LNCAP (cell line): ENCODE results near the gene DKK2.

Source experiments
- TF ChIP-seq, protein P1 (sequence below): fragments of 450-650 bp; IDR thresholded peaks from 2 replicates; pipeline ENCODE4 v1.5.1; 2017; ENCODE audit warnings: mild to moderate bottlenecking

The DKK2 gene, protein sequence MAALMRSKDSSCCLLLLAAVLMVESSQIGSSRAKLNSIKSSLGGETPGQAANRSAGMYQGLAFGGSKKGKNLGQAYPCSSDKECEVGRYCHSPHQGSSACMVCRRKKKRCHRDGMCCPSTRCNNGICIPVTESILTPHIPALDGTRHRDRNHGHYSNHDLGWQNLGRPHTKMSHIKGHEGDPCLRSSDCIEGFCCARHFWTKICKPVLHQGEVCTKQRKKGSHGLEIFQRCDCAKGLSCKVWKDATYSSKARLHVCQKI

DNA sequence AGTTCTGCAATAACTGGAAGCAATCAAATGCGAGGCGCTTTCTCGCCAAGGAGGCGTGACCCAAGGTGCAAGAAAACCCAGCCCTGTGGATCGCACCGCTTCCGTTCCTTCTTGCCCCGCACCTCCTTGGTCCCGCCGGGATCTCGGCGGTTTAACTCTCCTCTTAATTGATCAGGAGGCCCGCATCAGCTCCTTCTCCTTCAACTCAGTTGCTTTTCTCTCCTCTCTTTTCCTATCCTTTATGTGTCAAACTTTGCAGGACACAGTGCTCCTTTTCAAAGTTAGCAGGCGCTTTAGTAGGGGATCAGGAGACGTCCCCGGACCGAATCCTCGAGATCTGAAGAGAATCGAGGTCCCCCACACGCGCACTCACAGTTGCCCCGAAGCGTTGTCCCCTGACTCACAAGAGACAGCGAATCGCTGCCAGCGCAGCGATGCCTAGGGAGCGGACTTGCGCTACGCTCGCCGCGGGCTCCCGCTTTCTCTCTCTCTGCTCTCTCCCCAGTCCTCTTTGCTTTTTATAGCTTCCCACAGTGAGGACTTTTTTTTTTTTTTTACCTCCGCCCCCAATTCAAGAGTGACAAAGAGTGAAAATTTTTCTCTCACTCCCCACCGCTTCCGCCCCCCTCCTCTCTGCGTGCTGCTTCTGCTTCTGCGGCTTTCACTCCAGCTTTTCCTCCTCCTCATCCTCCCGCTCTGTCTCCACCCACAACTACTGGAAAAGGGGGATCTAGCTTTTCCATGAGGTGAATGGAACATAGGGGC, at the start of gene DKK2:
Gene DKK2 (minus strand): TSS at position 495 of the 765 bp plus-strand sequence. CDS start 722 bp downstream, outside the sequence.
- TF ChIP-seq, protein P1, sequence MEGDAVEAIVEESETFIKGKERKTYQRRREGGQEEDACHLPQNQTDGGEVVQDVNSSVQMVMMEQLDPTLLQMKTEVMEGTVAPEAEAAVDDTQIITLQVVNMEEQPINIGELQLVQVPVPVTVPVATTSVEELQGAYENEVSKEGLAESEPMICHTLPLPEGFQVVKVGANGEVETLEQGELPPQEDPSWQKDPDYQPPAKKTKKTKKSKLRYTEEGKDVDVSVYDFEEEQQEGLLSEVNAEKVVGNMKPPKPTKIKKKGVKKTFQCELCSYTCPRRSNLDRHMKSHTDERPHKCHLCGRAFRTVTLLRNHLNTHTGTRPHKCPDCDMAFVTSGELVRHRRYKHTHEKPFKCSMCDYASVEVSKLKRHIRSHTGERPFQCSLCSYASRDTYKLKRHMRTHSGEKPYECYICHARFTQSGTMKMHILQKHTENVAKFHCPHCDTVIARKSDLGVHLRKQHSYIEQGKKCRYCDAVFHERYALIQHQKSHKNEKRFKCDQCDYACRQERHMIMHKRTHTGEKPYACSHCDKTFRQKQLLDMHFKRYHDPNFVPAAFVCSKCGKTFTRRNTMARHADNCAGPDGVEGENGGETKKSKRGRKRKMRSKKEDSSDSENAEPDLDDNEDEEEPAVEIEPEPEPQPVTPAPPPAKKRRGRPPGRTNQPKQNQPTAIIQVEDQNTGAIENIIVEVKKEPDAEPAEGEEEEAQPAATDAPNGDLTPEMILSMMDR, result no peak

DNA sequence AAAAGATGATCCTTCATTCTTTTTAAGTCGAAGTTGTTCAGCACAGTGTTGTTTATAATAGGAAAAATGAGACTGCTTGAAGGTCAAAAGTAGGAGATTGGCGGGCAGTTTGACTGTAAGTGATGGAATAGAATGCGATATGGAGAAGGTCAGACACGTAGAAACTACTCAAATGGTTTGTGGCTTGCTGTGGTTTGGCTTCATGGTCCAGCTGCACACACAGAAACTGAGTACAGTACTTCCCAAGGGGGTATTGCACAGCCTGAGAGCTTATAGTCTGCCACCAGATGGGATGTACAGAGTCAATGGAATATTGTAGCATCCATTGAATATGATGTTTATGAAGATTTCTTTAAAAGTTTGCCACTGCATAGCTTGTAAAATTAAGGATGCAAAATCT, 41.1 kb upstream of the DKK2 start:
- TF ChIP-seq, protein P1, result no peak

DNA sequence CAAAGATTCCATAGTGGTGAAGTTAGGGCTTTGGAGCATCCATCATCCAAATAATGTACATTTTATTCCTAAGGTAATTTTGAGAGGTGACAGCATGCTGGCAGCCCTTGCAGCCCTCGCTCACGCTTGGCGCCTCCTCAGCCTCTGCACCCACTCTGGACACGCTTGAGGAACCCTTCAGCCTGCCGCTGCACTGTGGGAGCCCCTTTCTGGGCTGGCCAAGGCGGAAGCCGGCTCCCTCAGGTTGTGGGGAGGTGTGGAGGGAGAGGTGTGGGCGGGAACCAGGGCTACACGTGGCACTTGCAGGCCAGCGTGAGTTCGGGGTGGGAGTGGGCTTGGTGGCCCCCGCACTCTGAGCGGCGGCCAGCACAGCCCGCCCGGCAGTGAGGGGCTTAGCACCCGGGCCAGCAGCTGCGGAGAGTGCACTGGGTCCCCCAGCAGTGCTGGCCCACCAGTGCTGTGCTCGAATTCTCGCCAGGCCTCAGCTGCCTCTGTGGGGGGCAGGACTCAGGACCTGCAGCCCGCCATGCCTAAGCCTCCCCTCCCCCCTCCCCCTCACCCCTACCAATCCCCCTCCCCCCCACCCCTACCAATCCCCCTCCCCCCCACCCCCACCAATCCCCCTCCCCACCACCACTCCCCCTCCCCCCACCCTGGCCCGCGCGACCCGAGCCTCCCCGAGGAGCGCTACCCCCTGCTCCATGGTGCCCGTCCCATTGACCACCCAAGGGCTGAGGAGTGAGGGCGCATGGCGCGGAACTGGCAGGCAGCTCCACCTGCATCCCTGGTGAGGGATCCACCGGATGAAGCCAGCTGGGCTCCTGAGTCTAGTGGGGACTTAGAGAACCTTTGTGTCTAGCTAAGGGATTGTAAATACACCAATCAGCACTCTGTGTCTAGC, 37.0 kb upstream of the DKK2 start:
- TF ChIP-seq, protein P1, result no peak

DNA sequence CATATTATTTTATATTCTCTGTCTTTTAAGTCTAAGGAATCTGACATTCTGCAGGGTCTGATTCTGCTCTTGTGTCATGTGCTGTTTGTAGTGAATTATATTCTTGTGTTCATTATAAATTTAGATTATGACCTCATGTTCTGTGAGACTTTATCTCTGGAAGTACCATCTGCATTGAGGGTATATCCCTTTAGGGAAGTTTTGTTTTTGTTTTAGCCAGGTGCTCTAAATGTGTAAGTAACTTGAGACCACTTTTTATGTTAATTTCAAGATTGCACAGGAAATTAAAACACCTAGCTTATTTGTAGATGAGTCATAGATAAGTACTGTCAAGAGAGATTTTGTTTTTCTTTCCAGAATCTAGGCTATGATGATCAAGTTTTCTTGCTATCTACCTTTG, 35.0 kb upstream of the DKK2 start:
- TF ChIP-seq, protein P1, result no peak

DNA sequence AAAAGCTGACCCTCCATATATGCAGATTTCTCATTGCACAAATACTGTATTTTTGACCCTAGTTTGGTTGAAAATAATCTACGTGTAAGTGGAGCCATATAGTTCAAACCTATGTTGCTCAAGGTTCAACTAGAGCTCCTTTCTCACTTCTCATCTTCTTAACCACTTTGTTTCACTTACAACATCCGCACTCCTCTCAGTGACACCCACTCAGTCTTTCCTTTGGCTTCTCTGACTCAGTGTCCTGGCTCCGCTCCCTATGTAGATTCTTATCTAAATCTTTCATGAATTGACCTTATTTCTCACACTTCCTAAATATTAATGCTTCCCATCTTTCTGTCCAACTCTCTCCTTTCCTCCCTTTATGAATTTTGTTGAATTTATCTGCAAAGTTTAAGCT, 32.9 kb upstream of the DKK2 start:
- TF ChIP-seq, protein P1, result no peak

DNA sequence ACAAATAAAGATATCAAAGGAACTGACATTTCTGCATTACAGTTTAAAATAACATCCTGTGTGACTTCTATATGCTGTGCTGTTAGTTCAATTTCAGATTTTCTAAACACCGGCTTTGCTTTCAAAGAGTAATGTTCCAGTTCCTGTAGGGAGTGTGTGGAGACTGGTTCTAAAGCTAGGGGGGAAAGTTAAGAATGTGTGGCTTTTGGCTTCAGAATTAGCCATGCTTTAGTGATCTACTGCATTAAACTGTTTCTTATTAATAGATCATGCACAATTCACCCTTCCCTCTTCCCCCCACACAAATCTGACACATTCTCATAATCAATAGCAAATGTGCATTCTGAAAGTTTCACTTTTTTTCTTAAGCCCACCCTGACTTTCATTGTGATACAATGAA, 32.0 kb upstream of the DKK2 start:
- TF ChIP-seq, protein P1, result no peak

DNA sequence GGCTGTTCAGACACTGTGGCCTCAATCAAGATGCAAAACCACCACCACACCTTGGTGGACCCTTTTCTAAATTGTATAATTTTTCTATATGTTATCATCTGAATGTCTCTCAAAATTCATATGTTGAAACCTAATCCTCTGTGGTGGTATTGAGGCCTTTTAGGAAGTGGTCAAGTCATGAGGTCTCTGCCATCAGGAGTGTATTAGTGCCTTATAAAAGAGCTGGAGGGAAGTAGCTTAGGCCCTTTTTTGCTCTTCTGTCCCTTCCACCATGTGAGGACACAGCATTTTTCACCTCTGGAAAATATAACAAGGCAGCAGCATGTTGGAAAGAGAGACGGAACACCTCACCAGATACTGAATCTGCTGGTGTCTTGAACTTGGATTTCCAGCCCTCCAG, 30.5 kb upstream of the DKK2 start:
- TF ChIP-seq, protein P1, result no peak
